ENCODE measurements around the gene HCK. TPM values are rescaled to one million over a fixed set of nuclear protein-coding genes. Genes with fewer than 3 reads are reported as not detected.

HCK gene
- total and polyA plus RNA-seq, 2 experiments from 2014 or later = not detected

- H3K36me3 ChIP-seq = no peaks in the 10 kb centered on the region
- no peak for DNase-seq (ENCODE audit: low read depth in 1 of 2, low spot score in 1 of 2)
- peaks cover 23% of the 10 kb centered on the region for H3K27me3 ChIP-seq
- TF ChIP-seq CTCF (IDR thresholded peaks at IDR 0.05; ENCODE audit: low read depth, low read length) = no peak
- no peaks in the 10 kb centered on the region for H3K9me3 ChIP-seq (ENCODE audit: low read depth)
- no peaks in the 10 kb centered on the region for H3K4me1 ChIP-seq (ENCODE audit: low read depth)
- no peak overlapping the region for H3K4me3 ChIP-seq
- H3K27ac ChIP-seq = no peak overlapping the region
These were observed 15.8 kb upstream of the HCK start for GRCh38 chr20:32036252-32036651.

GRCh38 chr20:32036716-32037485, 15.1 kb upstream of the HCK start:
- no peak for TF ChIP-seq CTCF (IDR thresholded peaks at IDR 0.05; ENCODE audit: low read depth, low read length)
- DNase-seq (ENCODE audit: low read depth in 1 of 2, low spot score in 1 of 2) = peak in 1 of 2 donors; percentile 38
- no peak overlapping the region for H3K4me3 ChIP-seq
- H3K4me1 ChIP-seq (ENCODE audit: low read depth) = no peaks in the 10 kb centered on the region
- no peak overlapping the region for H3K27ac ChIP-seq
- H3K27me3 ChIP-seq = peaks cover 23% of the 10 kb centered on the region
- no peaks in the 10 kb centered on the region for H3K36me3 ChIP-seq
- H3K9me3 ChIP-seq (ENCODE audit: low read depth) = no peaks in the 10 kb centered on the region

- H3K36me3 ChIP-seq = no peaks in the 10 kb centered on the region
- TF ChIP-seq CTCF (IDR thresholded peaks at IDR 0.05; ENCODE audit: low read depth, low read length) = no peak
- DNase-seq (ENCODE audit: low read depth in 1 of 2, low spot score in 1 of 2) = peak in 1 of 2 donors; percentile 54
- no peaks in the 10 kb centered on the region for H3K9me3 ChIP-seq (ENCODE audit: low read depth)
- peaks cover 23% of the 10 kb centered on the region for H3K27me3 ChIP-seq
- H3K4me1 ChIP-seq (ENCODE audit: low read depth) = no peaks in the 10 kb centered on the region
- no peak overlapping the region for H3K27ac ChIP-seq
- H3K4me3 ChIP-seq = no peak overlapping the region
These were observed 14.1 kb upstream of the HCK start for GRCh38 chr20:32037929-32038328.

GRCh38 chr20:32040142-32040953, 11.7 kb upstream of the HCK start:
- H3K27ac ChIP-seq = peak overlapping the region; percentile 36
- H3K27me3 ChIP-seq = peaks cover under 1% of the 10 kb centered on the region
- H3K4me1 ChIP-seq (ENCODE audit: low read depth) = no peaks in the 10 kb centered on the region
- no peak for TF ChIP-seq CTCF (IDR thresholded peaks at IDR 0.05; ENCODE audit: low read depth, low read length)
- H3K36me3 ChIP-seq = no peaks in the 10 kb centered on the region
- no peak overlapping the region for H3K4me3 ChIP-seq
- DNase-seq (ENCODE audit: low read depth in 1 of 2, low spot score in 1 of 2) = peak in 1 of 2 donors; percentile 60
- no peaks in the 10 kb centered on the region for H3K9me3 ChIP-seq (ENCODE audit: low read depth)

- Histone ChIP-seq H3K4me1 (ENCODE audit: low read depth) (no peaks in the 10 kb centered on the region), H3K27me3 (peaks cover 32% of the 10 kb centered on the region)
These were observed 6.0 kb upstream of the HCK start for GRCh38 chr20:32045999-32046398.

More at GRCh38 chr20:32045999-32046398, 6.0 kb upstream of the HCK start:
- Histone ChIP-seq H3K36me3 (no peaks in the 10 kb centered on the region), H3K9me3 (ENCODE audit: low read depth) (no peaks in the 10 kb centered on the region), H3K27ac (no peak overlapping the region), H3K4me3 (no peak overlapping the region)
- DNase-seq (ENCODE audit: low read depth in 1 of 2, low spot score in 1 of 2) = no peak
- TF ChIP-seq CTCF (IDR thresholded peaks at IDR 0.05; ENCODE audit: low read depth, low read length) = no peak
